ENCODE data around the gene USF1.

- TF ChIP-seq CTCF (IDR thresholded peaks at IDR 0.05; ENCODE audit: insufficient read depth, low read depth, low read length) (no peak), EZH2 (IDR thresholded peaks at IDR 0.05; ENCODE audit: insufficient read depth, low read length) (no peak)
These were observed 5.4 kb upstream of the USF1 start for GRCh38 chr1:161051219-161051618.

All from astrocyte (in vitro differentiated cells and primary cell).